CD4-positive, alpha-beta memory T cell (primary cell): ENCODE data around the gene DIRAS3. TPM values are rescaled to one million over a fixed set of nuclear protein-coding genes. Genes with fewer than 3 reads are reported as not detected.
"Not testable (repeated sequence)": the region's sequence is repeated elsewhere in the genome, so short reads cannot be mapped to it uniquely, and the experiment has no call there.

Experiments used
- CTCF ChIA-PET: fragments of 350-600 bp; sonication (Branson Sonifier 250); formaldehyde crosslinking; loops from one replicate; lab custom pipeline; 2021; ENCODE audit warnings: inconsistent platforms; ENCODE audit not compliant: partially characterized antibody; lab: Charles Lee
- POLR2A ChIA-PET: fragments of 350-600 bp; sonication (Branson Sonifier 250); formaldehyde crosslinking; loops from one replicate; lab custom pipeline; 2021; ENCODE audit not compliant: partially characterized antibody; lab: Charles Lee
- DNase-seq, 5 donors: peaks; one replicate each; pipeline versions ENCODE4 v3.0.0 to v3.0.0-alpha.2; 2020 to 2022; ENCODE audit warnings: mixed read lengths in 1 of 5
- H3K27ac ChIP-seq: one replicate; pipeline ENCODE4 v1.7.0; 2013; ENCODE audit warnings: low read depth, low read length
- H3K27me3 ChIP-seq: 2 replicates; pipeline ENCODE4 v1.7.0; 2013; ENCODE audit warnings: mild to moderate bottlenecking, low read length, moderate library complexity; ENCODE audit not compliant: insufficient read depth
- H3K36me3 ChIP-seq: 2 replicates; pipeline ENCODE4 v1.7.0; 2013; ENCODE audit warnings: mild to moderate bottlenecking, low read length, moderate library complexity; ENCODE audit not compliant: insufficient read depth
- H3K4me1 ChIP-seq: 2 replicates; pipeline ENCODE4 v1.7.0; 2013; ENCODE audit warnings: mild to moderate bottlenecking, low read length, moderate library complexity; ENCODE audit not compliant: insufficient read depth
- H3K4me3 ChIP-seq, 2 donors: one replicate each; pipeline ENCODE4 v1.7.0; 2013; ENCODE audit warnings: low read length in 2 of 2, mild to moderate bottlenecking in 1 of 2
- H3K9me3 ChIP-seq, 2 donors: one replicate each; pipeline ENCODE4 v1.7.0; 2013; ENCODE audit warnings: low read length in 2 of 2, control low read depth in 1 of 2; ENCODE audit not compliant: control insufficient read depth in 1 of 2
- H3K27ac Mint-ChIP-seq, 7 donors: one replicate each; pipeline ENCODE4 v1.8.0; 2020 to 2021; ENCODE audit warnings: mixed read lengths in 7 of 7, mild to moderate bottlenecking in 6 of 7, inconsistent platforms in 3 of 7, moderate library complexity in 3 of 7
- H3K27me3 Mint-ChIP-seq, 2 donors: one replicate each; pipeline ENCODE4 v1.8.0; 2020 to 2021; ENCODE audit warnings: mixed read lengths in 2 of 2
- H3K36me3 Mint-ChIP-seq, 2 donors: one replicate each; pipeline ENCODE4 v1.8.0; 2020 to 2021; ENCODE audit warnings: mixed read lengths in 2 of 2, inconsistent platforms in 1 of 2, mild to moderate bottlenecking in 1 of 2
- H3K4me1 Mint-ChIP-seq, 4 donors: one replicate each; pipeline ENCODE4 v1.8.0; 2020 to 2021; ENCODE audit warnings: mixed read lengths in 4 of 4, mild to moderate bottlenecking in 1 of 4
- H3K4me3 Mint-ChIP-seq, 8 donors: one replicate each; pipeline ENCODE4 v1.8.0; 2020 to 2021; ENCODE audit warnings: mixed read lengths in 8 of 8, mild to moderate bottlenecking in 7 of 8, moderate library complexity in 6 of 8, inconsistent platforms in 3 of 8
- H3K9me3 Mint-ChIP-seq, 8 donors: one replicate each; pipeline ENCODE4 v1.8.0; 2020 to 2021; ENCODE audit warnings: mixed read lengths in 8 of 8, mild to moderate bottlenecking in 5 of 8, inconsistent platforms in 3 of 8, moderate library complexity in 1 of 8
- intact Hi-C: fragments of 100-400 bp; cut with micrococcal nuclease; formaldehyde crosslinking; loops from one replicate; pipeline ENCODE4 v1.15.1; 2023
- polyA plus RNA-seq, 2 donors: library from polyadenylated mRNA; unstranded; fragments of 300-500 nt; fragmentation: Illumina TruSeq; gene quantifications; one replicate each; pipeline ENCODE4 v1.2.3, GENCODE V29; 2021
- total RNA-seq, 2 experiments: library from RNA; stranded (reverse); gene quantifications; one replicate each; pipeline ENCODE4 v1.2.3, GENCODE V29; 2021

DIRAS3 gene
- total and polyA plus RNA-seq, 4 experiments from 2014 or later = not detected

- H3K4me3 Mint-ChIP-seq = no peak overlapping the region
- H3K36me3 Mint-ChIP-seq = no peaks in the 10 kb centered on the region
- intact Hi-C loops = no loop called here
- H3K4me1 ChIP-seq = no peaks in the 10 kb centered on the region
- ChIA-PET POLR2A (no interaction called here), CTCF (no interaction called here)
- H3K9me3 ChIP-seq = no peaks in the 10 kb centered on the region
- no peak for DNase-seq
- H3K27ac Mint-ChIP-seq = no peak overlapping the region
- H3K36me3 ChIP-seq = no peaks in the 10 kb centered on the region
- peaks cover 0 to 5% (median 0%) of the 10 kb centered on the region in 8 donors for H3K9me3 Mint-ChIP-seq
- no peaks in the 10 kb centered on the region for H3K27me3 ChIP-seq
- no peaks in the 10 kb centered on the region for H3K4me1 Mint-ChIP-seq
- H3K4me3 ChIP-seq = no peak overlapping the region
- H3K27ac ChIP-seq = no peak overlapping the region
- H3K27me3 Mint-ChIP-seq = peaks cover 1 to 4% of the 10 kb centered on the region in 2 donors
Observed at GRCh38 chr1:68010090-68010489, 40.3 kb downstream of the DIRAS3 start.

GRCh38 chr1:68003626-68004025 lies 46.8 kb downstream of the DIRAS3 start:
- H3K9me3 ChIP-seq, H3K27ac Mint-ChIP-seq, H3K4me3 Mint-ChIP-seq, H3K27me3 Mint-ChIP-seq, H3K36me3 ChIP-seq, H3K36me3 Mint-ChIP-seq, H3K4me1 ChIP-seq, DNase-seq, POLR2A ChIA-PET, H3K27me3 ChIP-seq, H3K4me3 ChIP-seq, CTCF ChIA-PET, intact Hi-C loops, H3K4me1 Mint-ChIP-seq, H3K27ac ChIP-seq: not testable (repeated sequence)
- peaks cover 6 to 39% (median 14%) of the 10 kb centered on the region in 8 donors for H3K9me3 Mint-ChIP-seq

DNA sequence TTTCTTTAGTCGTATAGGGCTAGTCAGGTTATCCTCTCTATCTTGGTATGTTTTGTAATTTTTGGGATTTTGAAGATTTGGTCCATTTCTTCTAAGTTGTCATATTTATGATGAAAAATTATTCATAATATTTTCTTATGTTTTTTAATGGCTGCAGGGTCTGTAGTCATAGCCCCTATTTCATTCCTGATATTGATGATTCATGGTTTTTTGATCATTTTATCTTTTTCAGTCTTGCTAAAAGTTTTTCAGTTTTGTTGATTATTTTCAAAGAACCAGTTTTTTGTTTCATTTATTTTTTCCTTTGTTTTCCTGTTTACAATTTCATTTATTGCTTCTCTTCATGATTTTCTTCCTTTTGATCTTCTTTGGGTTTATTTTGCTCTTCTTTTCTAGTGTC lies 50.2 kb downstream of the DIRAS3 start:
- H3K9me3 ChIP-seq = no peaks in the 10 kb centered on the region
- ChIA-PET POLR2A (no interaction called here), CTCF (no interaction called here)
- Mint-ChIP-seq H3K27ac (no peak overlapping the region), H3K9me3 (peaks cover 5 to 39% (median 14%) of the 10 kb centered on the region in 8 donors), H3K4me3 (no peak overlapping the region), H3K36me3 (no peaks in the 10 kb centered on the region), H3K27me3 (no peaks in the 10 kb centered on the region), H3K4me1 (no peaks in the 10 kb centered on the region)
- H3K4me3 ChIP-seq = no peak overlapping the region
- H3K4me1 ChIP-seq = no peaks in the 10 kb centered on the region
- no peak overlapping the region for H3K27ac ChIP-seq
- H3K27me3 ChIP-seq = no peaks in the 10 kb centered on the region
- DNase-seq = no peak
- intact Hi-C loops = no loop called here
- H3K36me3 ChIP-seq = no peaks in the 10 kb centered on the region

GRCh38 chr1:67997746-67998145 lies 52.7 kb downstream of the DIRAS3 start:
- Histone ChIP-seq H3K27me3 (no peaks in the 10 kb centered on the region), H3K27ac (no peak overlapping the region), H3K36me3 (no peaks in the 10 kb centered on the region), H3K4me3 (no peak overlapping the region), H3K4me1 (no peaks in the 10 kb centered on the region), H3K9me3 (peaks cover 0 to 3% of the 10 kb centered on the region in 2 donors)
- no peak overlapping the region for H3K27ac Mint-ChIP-seq
- CTCF ChIA-PET = no interaction called here
- H3K4me1 Mint-ChIP-seq = no peaks in the 10 kb centered on the region
- H3K4me3 Mint-ChIP-seq = no peak overlapping the region
- no peaks in the 10 kb centered on the region for H3K36me3 Mint-ChIP-seq
- intact Hi-C loops = no loop called here
- no peak for DNase-seq
- H3K27me3 Mint-ChIP-seq = no peaks in the 10 kb centered on the region
- POLR2A ChIA-PET = no interaction called here
- peaks cover 7 to 34% (median 18%) of the 10 kb centered on the region in 8 donors for H3K9me3 Mint-ChIP-seq

Other genes with a start within 250 kb of the DIRAS3 start
- not detected for gene GNG12, start 217.2 kb downstream of the DIRAS3 start, total RNA-seq
- not detected for gene GNG12, start 217.2 kb downstream of the DIRAS3 start, polyA plus RNA-seq
- not detected for gene WLS, start 181.9 kb upstream of the DIRAS3 start, total RNA-seq
- gene WLS, start 181.9 kb upstream of the DIRAS3 start, polyA plus RNA-seq = not detected